Measurements from ENCODE around the gene TMEM108. TPM values are rescaled to one million over a fixed set of nuclear protein-coding genes. Genes with fewer than 3 reads are reported as not detected.

TMEM108 gene
- total RNA-seq, 4 donors from 2014 or later = 0.21 to 1.5 TPM; not detected in 2

DNA sequence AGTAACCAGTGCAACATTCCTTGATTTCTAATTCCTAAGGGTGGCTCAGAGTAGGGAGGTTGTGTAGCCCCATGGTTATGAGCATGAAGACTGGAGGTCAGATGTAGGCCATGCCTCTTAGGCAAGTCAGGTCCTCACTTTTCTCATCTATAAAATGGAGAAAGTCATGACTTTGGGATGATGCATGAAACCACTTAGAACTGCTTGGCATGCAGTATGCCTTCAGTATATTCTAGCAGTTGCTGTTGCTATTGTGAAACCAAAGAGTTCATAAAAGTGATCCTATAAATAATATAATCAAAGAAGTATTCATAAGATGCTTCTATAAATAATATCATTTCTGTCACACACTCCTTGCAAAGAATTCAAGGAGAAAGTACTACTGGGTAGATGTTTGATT lies 65.5 kb downstream of the TMEM108 start:
- TF ChIP-seq POLR2A (IDR thresholded peaks at IDR 0.05) = no peak
- TF ChIP-seq CTCF (IDR thresholded peaks at IDR 0.05) = no peak
- no peak for TF ChIP-seq EP300 (IDR thresholded peaks at IDR 0.05)
- H3K27me3 ChIP-seq = no peaks in the 10 kb centered on the region
- H3K4me3 ChIP-seq = no peak overlapping the region
- no peaks in the 10 kb centered on the region for H3K4me1 ChIP-seq
- no peaks in the 10 kb centered on the region for H3K36me3 ChIP-seq
- no peak for DNase-seq (ENCODE audit: low spot score in 2 of 2)
- no peaks in the 10 kb centered on the region for H3K9me3 ChIP-seq
- H3K27ac ChIP-seq = no peak overlapping the region

- Histone ChIP-seq H3K36me3 (no peaks in the 10 kb centered on the region), H3K4me1 (no peaks in the 10 kb centered on the region), H3K9me3 (no peaks in the 10 kb centered on the region), H3K27ac (no peak overlapping the region), H3K4me3 (no peak overlapping the region), H3K27me3 (no peaks in the 10 kb centered on the region)
- no peak for TF ChIP-seq POLR2A (IDR thresholded peaks at IDR 0.05)
- no peak for TF ChIP-seq EP300 (IDR thresholded peaks at IDR 0.05)
- no peak for TF ChIP-seq CTCF (IDR thresholded peaks at IDR 0.05)
- WGBS, 2 donors = 75 to 78% methylated on average over 1 of the region's 1 CpG
- DNase-seq (ENCODE audit: low spot score in 2 of 2) = no peak
These were observed 68.0 kb downstream of the TMEM108 start for GRCh38 chr3:133106169-133106568.

GRCh38 chr3:133112666-133113065 lies 74.5 kb downstream of the TMEM108 start:
- Histone ChIP-seq H3K4me1 (no peaks in the 10 kb centered on the region), H3K9me3 (no peaks in the 10 kb centered on the region), H3K27me3 (no peaks in the 10 kb centered on the region), H3K27ac (no peak overlapping the region), H3K36me3 (no peaks in the 10 kb centered on the region), H3K4me3 (no peak overlapping the region)
- TF ChIP-seq POLR2A (IDR thresholded peaks at IDR 0.05) (no peak), CTCF (IDR thresholded peaks at IDR 0.05) (no peak), EP300 (IDR thresholded peaks at IDR 0.05) (no peak)
- 76 to 81% methylated on average over 2 of the region's 2 CpGs for WGBS, 2 donors
- no peak for DNase-seq (ENCODE audit: low spot score in 2 of 2)

- WGBS, 2 donors = 70 to 75% methylated on average over 3 of the region's 3 CpGs
- Histone ChIP-seq H3K4me3 (no peak overlapping the region), H3K27me3 (no peaks in the 10 kb centered on the region), H3K27ac (no peak overlapping the region), H3K9me3 (no peaks in the 10 kb centered on the region), H3K36me3 (no peaks in the 10 kb centered on the region), H3K4me1 (no peaks in the 10 kb centered on the region)
- DNase-seq (ENCODE audit: low spot score in 2 of 2) = no peak
- TF ChIP-seq EP300 (IDR thresholded peaks at IDR 0.05) = no peak
- no peak for TF ChIP-seq CTCF (IDR thresholded peaks at IDR 0.05)
- TF ChIP-seq POLR2A (IDR thresholded peaks at IDR 0.05) = no peak
These were observed 75.3 kb downstream of the TMEM108 start for GRCh38 chr3:133113526-133113925.

DNA sequence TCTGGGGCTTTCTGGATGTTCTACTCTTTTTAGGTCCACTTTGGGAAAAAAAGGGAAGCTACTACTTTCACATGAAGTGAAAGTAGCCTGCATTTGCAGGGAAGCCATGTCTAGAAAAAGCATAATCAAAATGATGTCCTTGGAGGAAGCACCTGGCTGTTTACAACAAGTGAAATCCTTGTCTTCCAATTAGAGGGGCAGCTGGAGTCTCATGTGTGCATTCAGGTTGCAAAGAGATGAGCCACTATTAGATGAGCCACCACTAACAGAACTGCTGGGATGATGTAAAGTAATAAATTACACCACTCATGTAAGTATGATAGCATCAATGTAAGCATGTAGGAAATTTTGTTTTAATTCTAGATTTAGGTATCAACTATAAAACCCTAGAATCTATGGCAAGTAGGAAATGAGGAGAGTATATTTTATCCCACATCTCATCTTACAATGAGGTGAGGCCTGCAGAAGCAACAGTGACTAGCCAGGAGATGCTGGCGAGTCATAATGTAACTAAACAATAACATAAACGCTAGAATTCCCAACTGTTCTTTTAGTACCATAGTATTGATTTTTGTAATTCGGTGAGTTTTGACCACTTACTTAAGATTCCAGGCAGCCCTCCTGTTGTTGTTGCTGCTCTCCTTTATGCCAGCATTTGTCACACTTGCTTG lies 75.9 kb downstream of the TMEM108 start:
- Histone ChIP-seq H3K27me3 (no peaks in the 10 kb centered on the region), H3K27ac (no peak overlapping the region), H3K36me3 (no peaks in the 10 kb centered on the region), H3K9me3 (no peaks in the 10 kb centered on the region), H3K4me1 (no peaks in the 10 kb centered on the region), H3K4me3 (no peak overlapping the region)
- TF ChIP-seq EP300 (IDR thresholded peaks at IDR 0.05) (no peak), CTCF (IDR thresholded peaks at IDR 0.05) (no peak), POLR2A (IDR thresholded peaks at IDR 0.05) (no peak)
- 85 to 93% methylated on average over 3 of the region's 3 CpGs for WGBS, 2 donors
- DNase-seq (ENCODE audit: low spot score in 2 of 2) = no peak
